ENCODE data around the gene UBXN11.
A peak's percentile ranks its signal among the peaks of the same experiment; 100 is the strongest.

Gene UBXN11

GRCh38 chr1:26285366-26286063, 20.9 kb downstream of the UBXN11 start:
- DNase-seq (ENCODE audit: low read depth) = no peak

DNA sequence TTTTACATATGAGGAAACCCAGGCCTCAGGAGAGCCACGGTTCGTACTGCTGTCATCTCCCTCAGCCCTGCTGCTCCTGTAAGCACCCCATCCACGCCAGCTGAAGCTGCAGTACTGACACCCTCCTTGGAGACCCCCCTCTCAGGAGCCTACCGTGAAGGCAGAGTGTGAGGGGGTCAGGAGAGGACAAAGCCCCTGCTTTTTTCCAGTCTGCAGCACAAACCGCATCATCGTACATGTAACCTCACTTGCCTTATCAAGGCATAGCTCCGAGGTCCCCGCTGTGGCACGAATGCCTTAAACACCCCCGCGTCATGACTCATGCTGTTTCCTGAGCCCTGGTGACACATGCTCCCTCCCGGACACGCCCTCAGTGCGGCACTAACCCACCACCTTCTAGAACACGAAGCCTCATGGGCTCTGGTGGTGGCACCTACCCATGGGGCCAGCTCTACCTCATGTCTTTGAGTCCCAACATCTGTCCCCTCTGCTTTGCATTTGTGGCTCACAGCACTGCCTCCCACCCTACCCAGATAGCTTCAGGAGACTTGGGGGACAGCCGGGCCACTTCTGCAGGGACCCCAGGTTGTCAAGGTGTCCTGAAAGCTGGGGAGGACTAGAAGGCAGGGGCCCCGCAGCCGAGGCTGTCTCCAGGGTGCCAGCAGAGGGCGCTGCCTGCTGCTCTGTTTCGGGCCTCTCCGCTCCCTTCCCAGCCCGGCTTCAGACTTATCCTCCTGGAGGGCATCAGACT, 21.7 kb downstream of the UBXN11 start:
- peak; percentile 68 for DNase-seq (ENCODE audit: low read depth)

DNA sequence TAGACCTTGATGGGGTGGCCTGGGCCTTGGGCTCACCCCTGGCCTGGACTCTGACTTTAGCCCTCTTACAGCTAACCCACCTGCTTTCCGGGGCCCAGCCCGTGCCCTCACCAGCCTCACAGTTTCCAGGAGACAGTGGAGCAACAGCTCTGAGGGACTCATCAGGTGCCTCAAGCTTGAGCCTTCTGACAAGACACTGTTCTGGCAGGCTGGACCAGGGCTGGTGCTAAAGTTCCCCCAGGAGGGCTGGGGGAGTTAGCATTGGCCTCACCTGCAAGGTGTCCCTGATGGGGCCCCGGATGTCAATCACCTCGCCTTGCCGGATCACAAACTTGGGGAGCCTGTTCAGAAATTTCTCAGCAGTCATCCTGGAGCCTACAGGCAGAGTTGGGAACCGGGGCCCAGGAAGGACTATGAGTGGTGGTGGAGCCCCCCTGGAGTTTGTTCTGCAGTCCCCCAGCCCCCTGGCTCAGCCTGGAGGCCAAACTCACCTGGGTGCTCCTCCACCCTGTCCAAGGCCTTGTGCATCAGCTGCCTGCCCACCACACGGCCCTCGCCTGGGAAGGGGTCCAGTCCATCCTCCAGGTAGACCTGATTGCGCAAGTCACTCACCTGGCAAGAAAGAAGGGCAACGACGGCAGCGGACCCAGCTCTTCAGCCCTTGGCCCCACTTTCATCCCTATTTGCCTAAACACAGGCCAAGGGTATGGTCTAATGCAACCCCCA, 22.4 kb downstream of the UBXN11 start:
- DNase-seq (ENCODE audit: low read depth) = no peak

GRCh38 chr1:26283279-26283853, 23.1 kb downstream of the UBXN11 start:
- DNase-seq (ENCODE audit: low read depth) = no peak

- no peak for DNase-seq (ENCODE audit: low read depth)
These were observed 24.0 kb downstream of the UBXN11 start for GRCh38 chr1:26282401-26282918.

- no peak for DNase-seq (ENCODE audit: low read depth)
These were observed 24.5 kb downstream of the UBXN11 start for GRCh38 chr1:26281971-26282370.

GRCh38 chr1:26281091-26281958, 25.1 kb downstream of the UBXN11 start:
- no peak for DNase-seq (ENCODE audit: low read depth)

- no peak for DNase-seq (ENCODE audit: low read depth)
These were observed 25.9 kb downstream of the UBXN11 start for GRCh38 chr1:26280333-26281042.

GRCh38 chr1:26279456-26280332, 26.7 kb downstream of the UBXN11 start, which contains the start of gene SH3BGRL3:
SH3BGRL3 (plus strand) TSS chr1:26280086; CDS start chr1:26280156, 70 bp downstream.
- peak; percentile 62 for DNase-seq (ENCODE audit: low read depth)

- DNase-seq (ENCODE audit: low read depth) = no peak
These were observed 27.5 kb downstream of the UBXN11 start for GRCh38 chr1:26278724-26279455.

DNA sequence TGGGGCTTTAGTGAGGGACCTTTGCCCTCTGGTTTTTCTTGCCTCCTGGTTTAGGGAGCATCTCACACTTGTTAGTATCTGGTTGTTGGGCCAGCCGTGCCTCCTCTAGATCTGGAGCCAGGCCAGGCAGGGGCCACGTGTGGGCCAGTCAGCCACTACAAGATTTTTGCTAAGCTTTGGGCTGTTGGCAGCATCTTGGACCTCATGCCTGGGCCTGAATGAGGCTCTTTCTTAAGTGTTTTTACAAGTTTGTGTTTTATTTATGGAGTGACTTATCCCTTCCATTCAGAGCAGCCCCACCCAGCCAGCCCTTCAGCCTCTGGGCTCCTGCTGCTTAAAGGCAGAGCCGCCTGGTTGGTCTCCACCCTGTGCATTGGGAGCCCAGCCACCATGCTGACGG, 28.1 kb downstream of the UBXN11 start:
- DNase-seq (ENCODE audit: low read depth) = no peak

GRCh38 chr1:26277719-26278118, 28.7 kb downstream of the UBXN11 start:
- DNase-seq (ENCODE audit: low read depth) = no peak

DNA sequence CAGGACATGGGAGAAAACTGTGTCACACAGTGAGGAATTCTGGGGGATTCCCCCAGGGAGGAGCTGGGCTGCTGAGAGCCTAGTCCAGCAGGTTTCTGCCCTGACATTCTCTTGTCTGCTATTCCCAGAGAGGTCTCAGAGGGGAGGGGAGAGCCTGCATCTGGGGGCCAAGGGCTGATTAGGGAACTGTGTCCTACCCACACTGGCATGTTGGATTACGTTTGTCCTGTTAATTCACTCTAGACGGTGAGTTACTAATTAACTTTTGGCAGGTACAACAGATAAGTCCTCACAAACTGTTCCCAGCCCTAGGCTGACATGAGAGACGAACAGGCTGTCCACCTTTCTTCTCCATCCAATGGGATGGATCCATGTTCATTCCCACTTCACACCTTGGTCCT, 29.2 kb downstream of the UBXN11 start:
- DNase-seq (ENCODE audit: low read depth) = no peak

DNA sequence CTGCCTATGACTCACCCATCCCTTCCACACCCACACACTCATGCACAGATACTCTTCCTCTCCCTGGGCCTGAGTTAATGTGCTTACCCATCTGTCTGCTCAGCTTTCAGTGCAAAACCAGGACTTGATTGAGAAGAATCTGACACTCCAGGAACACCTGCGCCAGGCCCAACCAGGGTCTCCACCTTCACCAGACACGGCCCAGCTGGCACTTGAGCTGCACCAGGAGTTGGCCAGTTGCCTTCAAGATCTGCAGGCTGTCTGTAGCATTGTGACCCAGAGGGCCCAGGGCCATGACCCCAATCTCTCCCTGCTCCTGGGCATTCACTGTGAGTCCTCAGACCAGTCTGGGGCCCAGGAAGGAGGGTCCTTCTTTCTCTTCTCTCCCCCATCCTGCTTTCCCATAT, 30.0 kb downstream of the UBXN11 start:
- no peak for DNase-seq (ENCODE audit: low read depth)

DNA sequence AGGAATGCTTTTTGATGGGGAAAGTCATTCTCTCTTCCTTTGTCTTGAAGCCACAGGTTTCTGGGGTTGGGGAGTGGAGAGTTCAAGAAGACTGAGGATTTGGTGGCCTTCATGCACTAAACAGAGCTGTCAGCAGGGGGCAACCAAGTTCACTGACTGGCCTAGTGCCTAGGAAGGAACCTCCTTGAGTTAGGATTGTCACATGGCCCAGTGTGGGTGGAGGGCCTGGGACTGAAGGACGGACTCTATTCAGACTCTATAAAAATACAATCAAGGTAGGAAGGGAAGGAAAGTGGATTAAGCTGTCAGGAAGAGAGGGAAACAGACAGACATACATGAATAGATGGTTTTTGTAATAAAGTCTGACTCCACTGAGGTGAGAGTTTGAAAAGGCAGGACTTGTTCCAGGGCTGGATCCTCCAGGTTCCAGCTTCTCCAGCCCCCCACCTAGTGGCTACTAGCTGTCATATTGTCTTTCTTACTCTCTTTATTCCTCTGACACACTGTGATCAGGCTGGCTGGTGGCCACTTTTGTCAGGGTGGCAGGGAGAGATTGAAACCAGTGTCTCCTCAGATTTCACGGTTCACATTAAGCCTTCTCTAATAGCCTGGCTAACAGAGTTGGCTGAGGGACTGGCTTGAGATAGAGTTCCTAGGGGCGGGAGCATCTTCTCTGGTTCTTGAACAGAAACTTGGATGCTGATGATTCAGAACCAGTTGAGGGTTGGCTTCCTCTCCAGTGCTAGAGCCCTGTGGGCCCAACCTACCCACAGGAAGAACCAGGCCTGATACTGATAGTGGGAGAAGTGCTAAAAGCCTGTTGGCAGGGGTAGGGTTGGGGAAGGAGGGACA, 30.6 kb downstream of the UBXN11 start:
- no peak for DNase-seq (ENCODE audit: low read depth)

GRCh38 chr1:26274801-26275425, 31.5 kb downstream of the UBXN11 start:
- no peak for DNase-seq (ENCODE audit: low read depth)

DNA sequence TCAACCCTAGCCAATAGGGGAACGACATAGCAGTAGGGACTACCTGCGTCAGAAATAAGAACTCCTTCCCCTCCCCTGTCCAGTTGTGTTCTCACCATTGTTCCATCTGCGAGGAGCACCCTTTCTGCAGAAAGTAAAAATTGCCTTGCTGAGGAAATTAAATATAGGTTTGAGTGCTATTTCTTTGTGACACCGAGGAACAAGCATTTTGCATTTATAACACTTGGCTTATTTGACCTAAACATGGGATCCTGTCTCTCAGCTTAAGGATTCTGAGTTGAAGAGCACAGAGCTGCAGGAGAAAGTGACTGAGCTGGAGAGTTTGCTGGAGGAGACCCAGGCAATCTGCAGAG, 37.3 kb downstream of the UBXN11 start:
- DNase-seq (ENCODE audit: low read depth) = no peak
